Measurements from ENCODE around the gene AQP3. TPM values are rescaled to one million over a fixed set of nuclear protein-coding genes. Genes with fewer than 3 reads are reported as not detected.

Gene AQP3
- 8.5 and 11.2 TPM in 2 replicates for total RNA-seq

GRCh38 chr9:33446946-33447798 lies at the start of gene AQP3:
TSS of gene AQP3 (minus strand) at chr9:33447593. CDS start at chr9:33447530, 63 bp downstream.

GRCh38 chr9:33473643-33474352 lies 26.4 kb upstream of the AQP3 start, which contains the start of gene NOL6:
TSS of gene NOL6 (minus strand) at chr9:33473924. CDS start at chr9:33473842, 82 bp downstream.

GRCh38 chr9:33402371-33402770 lies 45.0 kb downstream of the AQP3 start, which contains the start of gene AQP7:
TSS of gene AQP7 (minus strand) at chr9:33402568. CDS start at chr9:33401262, 1,306 bp downstream.

Other genes starting within 250 kb of the AQP3 start
- not detected in 2 replicates for gene SPINK4, start 207.4 kb downstream of the AQP3 start, total RNA-seq
- gene BAG1, start 182.9 kb downstream of the AQP3 start, total RNA-seq, result 27.0 and 46.1 TPM in 2 replicates
- gene CHMP5, start 182.5 kb downstream of the AQP3 start, total RNA-seq, result 36.3 and 51.4 TPM in 2 replicates
- 20.3 and 21.8 TPM in 2 replicates for gene NFX1, start 157.1 kb downstream of the AQP3 start, total RNA-seq
- 2.9 and 3.7 TPM in 2 replicates for gene AQP7, start 45.0 kb downstream of the AQP3 start, total RNA-seq
- 23.3 and 26.0 TPM in 2 replicates for gene NOL6, start 26.3 kb upstream of the AQP3 start, total RNA-seq
- gene ANKRD18B, start 76.7 kb upstream of the AQP3 start, total RNA-seq, result not detected in 2 replicates

Data from cardiac ventricle fibroblast (primary cell).